Trophoblast cell (in vitro differentiated cells and primary cell): ENCODE data around the gene KCNQ1.
A peak's percentile ranks its signal among the peaks of the same experiment; 100 is the strongest.

Source experiments
- DNase-seq, 2 donors: peaks; one replicate each; pipeline ENCODE4 v3.0.0-alpha.2; 2016
- H2AFZ ChIP-seq: 2 replicates; pipeline ENCODE4 v1.6.1; 2013; ENCODE audit warnings: low read length, moderate library complexity, mild to moderate bottlenecking; ENCODE audit not compliant: insufficient read depth, poor library complexity
- H2AK5ac ChIP-seq: 2 replicates; pipeline ENCODE4 v1.6.1; 2013; ENCODE audit warnings: mild to moderate bottlenecking, low read length
- H2BK120ac ChIP-seq: 2 replicates; pipeline ENCODE4 v1.6.1; 2013; ENCODE audit warnings: low read length, mild to moderate bottlenecking, moderate library complexity; ENCODE audit not compliant: insufficient read depth, poor library complexity
- H2BK12ac ChIP-seq: 2 replicates; pipeline ENCODE4 v1.6.1; 2013; ENCODE audit warnings: mild to moderate bottlenecking, low read length, moderate library complexity
- H2BK5ac ChIP-seq: 2 replicates; pipeline ENCODE4 v1.6.1; 2013; ENCODE audit warnings: low read length, low read depth, moderate library complexity, mild to moderate bottlenecking; ENCODE audit not compliant: poor library complexity
- H3K14ac ChIP-seq: 2 replicates; pipeline ENCODE4 v1.6.1; 2013; ENCODE audit warnings: mild to moderate bottlenecking, low read length
- H3K18ac ChIP-seq: 2 replicates; pipeline ENCODE4 v1.6.1; 2013; ENCODE audit warnings: mild to moderate bottlenecking, low read length
- H3K23ac ChIP-seq: 2 replicates; pipeline ENCODE4 v1.6.1; 2013; ENCODE audit warnings: low read length
- H3K27ac ChIP-seq: 2 replicates; pipeline ENCODE4 v1.5.1; 2013; ENCODE audit warnings: low read depth, mild to moderate bottlenecking, inconsistent platforms, low read length, moderate library complexity
- H3K27me3 ChIP-seq: 2 replicates; pipeline ENCODE4 v1.6.1; 2013; ENCODE audit warnings: inconsistent platforms, mild to moderate bottlenecking, low read length, moderate library complexity; ENCODE audit not compliant: insufficient read depth
- H3K36me3 ChIP-seq, 2 experiments: 1 replicate in 1 of 2; 2 replicates in 1 of 2; pipeline ENCODE4 v1.6.1; 2013; ENCODE audit warnings: low read length in 2 of 2, mild to moderate bottlenecking in 2 of 2, moderate library complexity in 1 of 2; ENCODE audit not compliant: insufficient read depth in 2 of 2, control insufficient read depth in 1 of 2
- H3K4ac ChIP-seq: 2 replicates; pipeline ENCODE4 v1.6.1; 2013; ENCODE audit warnings: low read depth, mild to moderate bottlenecking, low read length, moderate library complexity
- H3K4me1 ChIP-seq, 2 experiments: 1 replicate in 1 of 2; 2 replicates in 1 of 2; pipeline ENCODE4 v1.6.1; 2013; ENCODE audit warnings: low read length in 2 of 2, mild to moderate bottlenecking in 2 of 2, moderate library complexity in 1 of 2; ENCODE audit not compliant: insufficient read depth in 2 of 2, control insufficient read depth in 1 of 2
- H3K4me2 ChIP-seq: 2 replicates; pipeline ENCODE4 v1.6.1; 2013; ENCODE audit warnings: inconsistent platforms, mild to moderate bottlenecking, low read length, moderate library complexity
- H3K4me3 ChIP-seq: 2 replicates; pipeline ENCODE4 v1.5.1; 2013; ENCODE audit warnings: mild to moderate bottlenecking, low read depth, low read length, inconsistent platforms
- H3K79me1 ChIP-seq: one replicate; pipeline ENCODE4 v1.6.1; 2013; ENCODE audit warnings: low read length
- H3K79me2 ChIP-seq: 2 replicates; pipeline ENCODE4 v1.6.1; 2013; ENCODE audit warnings: low read length, mild to moderate bottlenecking; ENCODE audit not compliant: control insufficient read depth, insufficient read depth, poor library complexity
- H3K9ac ChIP-seq: 2 replicates; pipeline ENCODE4 v1.6.1; 2013; ENCODE audit warnings: mild to moderate bottlenecking, low read length
- H3K9me3 ChIP-seq: 2 replicates; pipeline ENCODE4 v1.6.1; 2013; ENCODE audit warnings: low read depth, mild to moderate bottlenecking, control low read depth, inconsistent platforms, low read length; ENCODE audit not compliant: insufficient read depth
- H4K12ac ChIP-seq: 2 replicates; pipeline ENCODE4 v1.6.1; 2013; ENCODE audit warnings: low read depth, mild to moderate bottlenecking, low read length, moderate library complexity
- H4K8ac ChIP-seq: 2 replicates; pipeline ENCODE4 v1.6.1; 2013; ENCODE audit warnings: low read depth, mild to moderate bottlenecking, low read length, moderate library complexity
- H4K91ac ChIP-seq: one replicate; pipeline ENCODE4 v1.6.1; 2013; ENCODE audit warnings: low read depth, mild to moderate bottlenecking, low read length, moderate library complexity
- WGBS: extraction: QIAGEN DNeasy Blood & Tissue Kit; methylation state at CpG from one replicate; pipeline ENCODE4 v1.1.7; 2013; ENCODE audit warnings: missing lambda C conversion rate; ENCODE audit not compliant: insufficient read length, insufficient coverage; ENCODE audit errors: extremely low coverage; 5-methylcytosine and 5-hydroxymethylcytosine counted together

The KCNQ1 gene

DNA sequence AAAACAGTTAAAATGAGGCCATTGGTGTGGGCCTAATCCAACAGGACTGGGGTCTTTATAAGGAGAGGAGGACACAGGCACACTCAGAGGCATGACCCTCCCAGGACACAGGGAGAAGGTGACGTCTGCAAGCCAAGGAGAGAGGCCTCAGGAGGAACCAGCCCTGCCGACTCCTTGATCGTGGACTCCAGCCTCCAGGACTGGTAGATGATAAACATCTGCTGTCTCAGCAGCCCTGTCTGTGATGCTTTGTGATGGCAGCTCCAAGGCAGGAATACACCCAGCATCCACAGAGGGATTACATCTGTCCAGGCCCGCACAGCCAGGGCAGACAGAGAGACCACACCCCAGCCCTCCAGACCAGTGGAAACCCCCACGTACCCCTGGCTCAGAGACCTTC lies 422.3 kb downstream of the KCNQ1 start:
- H3K4me2 ChIP-seq: no peak overlapping the region
- H3K9me3 ChIP-seq: peaks cover 16% of the 10 kb centered on the region
- H3K36me3 ChIP-seq: no peaks in the 10 kb centered on the region
- no peak overlapping the region for H3K27ac ChIP-seq
- WGBS: no CpG with 5 or more reads among the region's 5 CpGs
- no peaks in the 10 kb centered on the region for H3K79me2 ChIP-seq
- peak; percentile 33 to 42 for DNase-seq
- H2AK5ac ChIP-seq: no peak overlapping the region
- no peak overlapping the region for H4K91ac ChIP-seq
- no peak overlapping the region for H3K23ac ChIP-seq
- no peak overlapping the region for H2BK5ac ChIP-seq
- H2AFZ ChIP-seq: no peak overlapping the region
- H3K79me1 ChIP-seq: no peaks in the 10 kb centered on the region
- H3K4me3 ChIP-seq: no peak overlapping the region
- peaks cover 0 to 7% of the 10 kb centered on the region in 2 experiments for H3K4me1 ChIP-seq
- no peak overlapping the region for H4K12ac ChIP-seq
- peaks cover 53% of the 10 kb centered on the region for H3K27me3 ChIP-seq
- no peak overlapping the region for H3K18ac ChIP-seq
- H2BK120ac ChIP-seq: no peak overlapping the region
- no peak overlapping the region for H3K9ac ChIP-seq
- no peak overlapping the region for H3K14ac ChIP-seq
- no peak overlapping the region for H3K4ac ChIP-seq
- no peak overlapping the region for H2BK12ac ChIP-seq
- H4K8ac ChIP-seq: no peak overlapping the region

DNA sequence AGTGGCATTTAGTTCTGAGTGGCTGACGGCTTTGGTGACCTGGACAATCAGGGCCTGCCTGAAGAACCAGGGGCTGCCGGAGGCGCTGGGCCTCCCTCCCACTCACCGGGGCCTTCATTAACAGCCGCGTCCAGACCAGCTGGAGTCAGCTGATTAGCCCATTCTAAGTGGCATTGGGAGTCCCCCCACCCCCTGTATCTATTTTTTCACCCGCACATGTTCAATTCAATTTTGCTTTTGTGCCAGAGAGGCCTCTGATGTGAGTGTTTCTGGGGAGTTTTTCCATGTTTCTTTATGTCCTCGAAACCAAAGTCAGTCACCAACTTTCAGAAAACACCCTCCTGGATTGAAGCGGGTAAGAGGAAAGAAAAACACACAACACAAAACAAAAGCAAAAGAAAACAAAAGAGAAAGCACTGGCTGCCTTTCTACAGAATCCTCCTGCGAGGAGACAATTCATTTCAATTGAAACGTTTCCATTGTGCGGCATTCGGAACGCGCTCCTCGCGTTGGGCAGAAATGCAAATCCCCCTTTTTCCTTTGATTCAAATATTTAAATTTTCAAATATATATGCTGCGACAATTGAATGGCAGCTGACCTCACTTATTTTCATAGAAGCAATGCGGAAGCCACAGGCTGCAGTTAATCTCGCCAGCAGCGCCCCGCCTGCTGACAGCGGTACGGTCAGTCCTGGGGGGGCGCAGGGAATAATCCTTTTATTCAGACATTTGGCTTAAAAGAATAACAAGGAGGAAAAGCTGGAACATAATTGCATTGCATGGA lies 423.1 kb downstream of the KCNQ1 start:
- no peak overlapping the region for H2AK5ac ChIP-seq
- no peak overlapping the region for H2AFZ ChIP-seq
- H3K79me1 ChIP-seq: no peaks in the 10 kb centered on the region
- no peak overlapping the region for H4K8ac ChIP-seq
- H3K79me2 ChIP-seq: no peaks in the 10 kb centered on the region
- H4K91ac ChIP-seq: no peak overlapping the region
- no peak overlapping the region for H3K9ac ChIP-seq
- H2BK120ac ChIP-seq: no peak overlapping the region
- H3K27ac ChIP-seq: no peak overlapping the region
- H3K4me3 ChIP-seq: no peak overlapping the region
- H3K9me3 ChIP-seq: peaks cover 16% of the 10 kb centered on the region
- no peak overlapping the region for H3K4me2 ChIP-seq
- no peaks in the 10 kb centered on the region for H3K36me3 ChIP-seq
- H3K4ac ChIP-seq: no peak overlapping the region
- H4K12ac ChIP-seq: no peak overlapping the region
- WGBS: no CpG with 5 or more reads among the region's 25 CpGs
- H3K4me1 ChIP-seq: peaks cover 0 to 5% of the 10 kb centered on the region in 2 experiments
- no peak for DNase-seq
- no peak overlapping the region for H2BK12ac ChIP-seq
- no peak overlapping the region for H2BK5ac ChIP-seq
- no peak overlapping the region for H3K18ac ChIP-seq
- no peak overlapping the region for H3K14ac ChIP-seq
- no peak overlapping the region for H3K23ac ChIP-seq
- peaks cover 49% of the 10 kb centered on the region for H3K27me3 ChIP-seq

DNA sequence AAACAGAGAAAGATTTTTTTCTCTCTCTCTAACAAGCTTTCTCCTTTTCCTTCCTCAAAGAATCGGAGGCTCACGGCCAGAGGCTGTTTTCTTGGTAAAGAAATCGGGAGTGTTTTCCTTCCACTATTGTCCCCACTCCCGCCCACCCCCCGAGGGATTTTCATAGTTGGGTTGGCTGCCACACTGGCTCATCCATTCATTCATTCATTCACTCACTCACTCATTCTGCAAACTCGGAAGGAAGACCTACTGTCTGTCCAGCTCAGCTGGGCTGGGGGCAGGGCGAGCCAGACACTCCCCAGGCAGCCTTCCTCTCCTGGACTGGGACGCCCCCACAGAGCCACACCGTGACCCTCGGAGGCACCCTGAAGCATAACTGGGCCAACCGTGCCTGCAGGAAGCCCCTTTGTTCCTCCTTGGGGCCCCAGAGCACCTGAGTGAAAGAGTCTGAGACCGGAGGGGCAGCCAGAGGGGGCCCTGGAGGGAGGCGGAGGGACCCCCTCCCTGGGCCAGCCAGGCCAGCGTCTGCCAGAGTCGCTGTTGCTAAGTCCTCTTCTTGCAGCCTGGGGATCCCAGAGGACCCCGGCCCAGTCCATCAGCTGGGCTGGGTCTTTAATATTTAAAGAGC lies 423.8 kb downstream of the KCNQ1 start:
- H4K8ac ChIP-seq: no peak overlapping the region
- H3K9ac ChIP-seq: no peak overlapping the region
- no peak overlapping the region for H2AFZ ChIP-seq
- H3K9me3 ChIP-seq: peaks cover 16% of the 10 kb centered on the region
- WGBS: no CpG with 5 or more reads among the region's 16 CpGs
- DNase-seq: no peak
- no peak overlapping the region for H3K23ac ChIP-seq
- H3K79me2 ChIP-seq: no peaks in the 10 kb centered on the region
- H3K27me3 ChIP-seq: peaks cover 42% of the 10 kb centered on the region
- no peak overlapping the region for H3K27ac ChIP-seq
- H4K12ac ChIP-seq: no peak overlapping the region
- no peak overlapping the region for H3K4me2 ChIP-seq
- H2BK12ac ChIP-seq: no peak overlapping the region
- no peak overlapping the region for H2BK5ac ChIP-seq
- peaks cover 0 to 2% of the 10 kb centered on the region in 2 experiments for H3K4me1 ChIP-seq
- no peaks in the 10 kb centered on the region for H3K79me1 ChIP-seq
- no peak overlapping the region for H3K4me3 ChIP-seq
- no peaks in the 10 kb centered on the region for H3K36me3 ChIP-seq
- no peak overlapping the region for H2AK5ac ChIP-seq
- no peak overlapping the region for H3K14ac ChIP-seq
- no peak overlapping the region for H3K18ac ChIP-seq
- H4K91ac ChIP-seq: no peak overlapping the region
- no peak overlapping the region for H2BK120ac ChIP-seq
- no peak overlapping the region for H3K4ac ChIP-seq

DNA sequence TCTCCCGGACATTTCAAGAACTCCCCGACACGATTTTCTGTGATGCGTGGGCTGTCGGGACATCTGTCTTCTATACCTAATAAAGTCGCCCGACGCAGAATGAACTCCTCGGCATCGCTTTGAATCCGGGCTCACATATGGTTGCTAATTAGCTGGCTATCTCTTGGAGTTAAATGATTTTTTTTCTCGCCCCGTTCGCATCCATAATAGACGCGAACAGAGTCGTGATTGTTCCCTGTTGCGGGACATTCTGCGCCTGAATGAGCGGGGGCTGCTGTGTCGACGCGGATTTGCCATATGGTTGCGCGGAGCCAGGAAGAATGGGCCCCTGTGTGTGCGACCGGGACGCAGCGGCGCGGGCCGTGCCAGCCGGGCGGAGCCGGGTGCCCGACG lies 424.3 kb downstream of the KCNQ1 start:
- H3K4me2 ChIP-seq: no peak overlapping the region
- H3K18ac ChIP-seq: no peak overlapping the region
- H3K27me3 ChIP-seq: peaks cover 39% of the 10 kb centered on the region
- H3K79me2 ChIP-seq: no peaks in the 10 kb centered on the region
- H2AFZ ChIP-seq: no peak overlapping the region
- no peak overlapping the region for H2BK120ac ChIP-seq
- WGBS: no CpG with 5 or more reads among the region's 37 CpGs
- H4K91ac ChIP-seq: no peak overlapping the region
- H4K12ac ChIP-seq: no peak overlapping the region
- no peaks in the 10 kb centered on the region for H3K79me1 ChIP-seq
- no peaks in the 10 kb centered on the region for H3K36me3 ChIP-seq
- H3K9ac ChIP-seq: no peak overlapping the region
- no peak overlapping the region for H3K27ac ChIP-seq
- no peak overlapping the region for H3K23ac ChIP-seq
- H3K14ac ChIP-seq: no peak overlapping the region
- no peak for DNase-seq
- H2AK5ac ChIP-seq: no peak overlapping the region
- peaks cover 16% of the 10 kb centered on the region for H3K9me3 ChIP-seq
- no peak overlapping the region for H3K4ac ChIP-seq
- no peak overlapping the region for H4K8ac ChIP-seq
- H2BK12ac ChIP-seq: no peak overlapping the region
- no peak overlapping the region for H2BK5ac ChIP-seq
- H3K4me1 ChIP-seq: peaks cover 0 to 2% of the 10 kb centered on the region in 2 experiments
- H3K4me3 ChIP-seq: no peak overlapping the region
